ENCODE results near the gene KRT81. TPM values are rescaled to one million over a fixed set of nuclear protein-coding genes. Genes with fewer than 3 reads are reported as not detected.

KRT81 gene
- not detected for total RNA-seq
- long read RNA-seq, donor 1, partial matches to known transcripts: 1 of 1 reads
- long read RNA-seq, donor 1, other reads (novel, unspliced or antisense): 0 of 1 reads
- long read RNA-seq, donor 2: 0 reads

DNA sequence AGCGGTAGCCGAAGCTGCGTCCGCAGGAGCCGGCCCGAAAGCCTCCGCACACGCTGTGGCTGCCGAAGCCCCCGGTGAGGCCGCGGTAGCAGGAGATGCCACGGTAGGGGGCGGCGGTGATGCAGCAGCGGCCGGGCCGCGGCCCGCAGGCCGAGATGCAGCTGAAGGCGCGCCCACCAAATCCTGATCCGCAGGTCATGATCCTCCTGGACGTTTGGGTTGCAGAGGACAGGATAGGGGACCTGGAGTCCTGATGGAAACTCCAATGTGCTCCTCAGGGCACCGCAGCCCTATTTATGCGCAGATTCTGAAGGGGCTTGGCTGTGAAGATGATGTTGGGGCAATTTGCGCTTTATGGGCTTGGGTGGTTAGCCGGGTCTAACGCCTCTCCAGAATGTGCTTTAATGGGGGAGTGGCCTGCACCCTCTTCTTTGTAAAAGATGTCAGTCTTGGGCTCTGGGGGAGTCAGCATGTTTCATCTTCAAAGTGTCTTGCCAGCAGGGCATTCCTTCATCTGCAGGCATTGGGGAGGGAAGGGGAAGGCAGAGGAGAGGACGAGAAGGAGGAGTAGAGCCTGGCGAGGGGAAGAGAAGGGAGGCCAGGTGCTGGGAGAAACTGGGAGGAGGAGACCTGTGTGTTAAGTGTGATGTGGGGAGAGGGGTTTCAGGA lies at the start of gene KRT81:
Gene KRT81, minus strand, starts transcription at position 268 of the 669 bp plus-strand sequence. Its CDS starts 69 bp downstream, at position 199.
- H3K4me1 ChIP-seq (ENCODE audit: low read depth): no peaks in the 10 kb centered on the region
- no peak within 1 kb of the TSS for H3K4me3 ChIP-seq
- ATAC-seq (no peak), DNase-seq (no peak)
- no peak for TF ChIP-seq CTCF (IDR thresholded peaks at IDR 0.05)
- no peaks in the 10 kb centered on the region for H3K36me3 ChIP-seq (ENCODE audit: low read depth)
- no peaks in the 10 kb centered on the region for H3K9me3 ChIP-seq
- intact Hi-C loops (cut with DNase I, micrococcal nuclease): no loop called here

GRCh38 chr12:52338241-52338960 lies 47.1 kb upstream of the KRT81 start:
- no peaks in the 10 kb centered on the region for H3K9me3 ChIP-seq
- intact Hi-C loops (cut with DNase I, micrococcal nuclease): no loop called here
- no peak overlapping the region for H3K4me3 ChIP-seq
- H3K4me1 ChIP-seq (ENCODE audit: low read depth): peaks cover 9% of the 10 kb centered on the region
- H3K36me3 ChIP-seq (ENCODE audit: low read depth): no peaks in the 10 kb centered on the region
- no peak for ATAC-seq
- DNase-seq: no peak
- TF ChIP-seq CTCF (IDR thresholded peaks at IDR 0.05): no peak

GRCh38 chr12:52337054-52337453 lies 45.7 kb upstream of the KRT81 start:
- ATAC-seq: no peak
- intact Hi-C loops (cut with DNase I, micrococcal nuclease): no loop called here

GRCh38 chr12:52336641-52337040 lies 45.3 kb upstream of the KRT81 start:
- Histone ChIP-seq H3K36me3 (ENCODE audit: low read depth) (no peaks in the 10 kb centered on the region), H3K4me3 (no peak overlapping the region), H3K4me1 (ENCODE audit: low read depth) (peaks cover 9% of the 10 kb centered on the region), H3K9me3 (no peaks in the 10 kb centered on the region)
- ATAC-seq (no peak), DNase-seq (no peak)
- intact Hi-C loops (cut with DNase I, micrococcal nuclease): no loop called here
- TF ChIP-seq CTCF (IDR thresholded peaks at IDR 0.05): no peak

More at GRCh38 chr12:52337054-52337453, 45.7 kb upstream of the KRT81 start:
- Histone ChIP-seq H3K4me3 (no peak overlapping the region), H3K4me1 (ENCODE audit: low read depth) (peaks cover 9% of the 10 kb centered on the region), H3K9me3 (no peaks in the 10 kb centered on the region), H3K36me3 (ENCODE audit: low read depth) (no peaks in the 10 kb centered on the region)
- no peak for DNase-seq
- TF ChIP-seq CTCF (IDR thresholded peaks at IDR 0.05): no peak

DNA sequence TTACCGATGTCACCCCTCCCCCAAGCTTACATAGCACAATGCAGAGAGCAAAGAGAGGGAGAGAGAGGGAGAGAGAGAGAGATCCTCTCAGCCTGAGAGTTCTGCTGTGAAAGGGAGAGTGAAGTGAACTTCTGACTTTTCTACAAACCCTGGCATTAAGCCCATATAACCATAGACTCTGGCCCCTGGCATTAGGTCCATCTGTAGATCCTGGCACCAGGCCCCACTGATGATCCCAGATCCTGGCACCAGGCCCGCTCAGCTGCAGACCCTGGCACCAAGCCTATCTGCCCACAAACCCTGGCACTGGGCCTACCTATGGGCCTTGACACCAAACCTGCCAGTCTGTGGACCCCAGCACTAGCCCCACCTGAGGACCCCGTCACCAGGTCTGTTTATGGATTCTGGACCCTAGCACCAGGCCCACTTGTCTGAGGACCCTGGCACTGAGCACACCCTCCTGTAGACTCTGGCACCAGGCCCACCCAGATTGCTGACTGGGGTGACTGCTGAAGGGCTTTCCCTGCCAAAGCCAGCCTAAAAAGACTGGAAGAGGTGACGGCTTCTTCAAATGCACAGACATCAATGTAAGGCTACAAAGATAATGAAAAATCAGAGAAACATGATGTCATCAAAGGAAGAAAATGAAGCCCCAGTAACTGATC lies 44.4 kb upstream of the KRT81 start:
- intact Hi-C loops (cut with DNase I, micrococcal nuclease): no loop called here
- ATAC-seq (peak; percentile 77), DNase-seq (peak in 2 of 3 donors; percentile 73 to 79)
- Histone ChIP-seq H3K4me1 (ENCODE audit: low read depth) (peaks cover 9% of the 10 kb centered on the region), H3K36me3 (ENCODE audit: low read depth) (no peaks in the 10 kb centered on the region), H3K9me3 (no peaks in the 10 kb centered on the region), H3K4me3 (no peak overlapping the region)
- no peak for TF ChIP-seq CTCF (IDR thresholded peaks at IDR 0.05)

Data from mucosa of descending colon (tissue), 3 donors.